IMR-90 (cell line): ENCODE results near the gene TPO. TPM values are rescaled to one million over a fixed set of nuclear protein-coding genes. Genes with fewer than 3 reads are reported as not detected.

Experiments used
- ATAC-seq: fragments of 200-7000 bp; cut with Tn5 transposase; 2 replicates; pipeline ENCODE4 v1.9.1; 2020; ENCODE audit warnings: low read depth, mild to moderate bottlenecking, moderate library complexity
- BruUV-seq: library from RNA; stranded (reverse); fragments of 400-500 nt; replicated peaks from 2 replicates; lab custom pipeline; 2021; lab: Mats Ljungman, UMichigan
- CTCF ChIA-PET: fragments of 300-600 bp; formaldehyde crosslinking; extraction: SDS; loops from one replicate; lab custom pipeline; 2021; ENCODE audit warnings: antibody characterized with exemption; lab: Yijun Ruan, JAX
- POLR2A ChIA-PET: fragments of 300-600 bp; sonication (Branson Sonifier 250); formaldehyde crosslinking; loops from one replicate; lab custom pipeline; 2022; ENCODE audit warnings: antibody characterized with exemption; ENCODE audit not compliant: unreplicated experiment; lab: Charles Lee
- DNase-seq: peaks from one replicate; pipeline ENCODE4 v3.0.0; 2013
- H2AFZ ChIP-seq: replicated peaks from 2 replicates; pipeline ENCODE3; 2013; ENCODE audit warnings: low read length, mild to moderate bottlenecking; ENCODE audit not compliant: poor library complexity
- H2AK5ac ChIP-seq: 2 replicates; pipeline ENCODE4 v1.6.1; 2013; ENCODE audit warnings: low read depth, low read length, inconsistent platforms
- H2AK9ac ChIP-seq: replicated peaks from 2 replicates; pipeline ENCODE3; 2013; ENCODE audit warnings: mild to moderate bottlenecking, low read depth, low read length, moderate library complexity; ENCODE audit not compliant: poor library complexity
- H2BK120ac ChIP-seq: 2 replicates; pipeline ENCODE4 v1.6.1; 2013; ENCODE audit warnings: low read depth, low read length, inconsistent platforms
- H2BK15ac ChIP-seq: 3 replicates; pipeline ENCODE4 v1.6.1; 2013; ENCODE audit warnings: low read depth, low read length, inconsistent platforms
- H2BK20ac ChIP-seq: 2 replicates; pipeline ENCODE4 v1.6.1; 2013; ENCODE audit warnings: low read depth, mild to moderate bottlenecking, inconsistent platforms, low read length, moderate library complexity
- H2BK5ac ChIP-seq: 2 replicates; pipeline ENCODE4 v1.6.1; 2013; ENCODE audit warnings: mild to moderate bottlenecking, low read depth, low read length, inconsistent platforms; ENCODE audit not compliant: poor library complexity, severe bottlenecking
- H3K14ac ChIP-seq: replicated peaks from 2 replicates; pipeline ENCODE4 v1.6.1; 2013; ENCODE audit warnings: low read depth, low read length, inconsistent platforms
- H3K18ac ChIP-seq: 2 replicates; pipeline ENCODE4 v1.6.1; 2013; ENCODE audit warnings: low read depth, low read length, control low read depth
- H3K23ac ChIP-seq: 2 replicates; pipeline ENCODE4 v1.6.1; 2013; ENCODE audit warnings: low read depth, low read length, inconsistent platforms
- H3K27ac ChIP-seq: 2 replicates; pipeline ENCODE4 v1.5.1; 2013; ENCODE audit warnings: mild to moderate bottlenecking, control low read depth, low read length; ENCODE audit not compliant: insufficient read depth
- H3K27me3 ChIP-seq: 2 replicates; pipeline ENCODE4 v1.6.1; 2013; ENCODE audit warnings: low read length; ENCODE audit not compliant: control insufficient read depth, insufficient read depth
- H3K36me3 ChIP-seq: 2 replicates; pipeline ENCODE4 v1.6.1; 2013; ENCODE audit warnings: low read length, mixed read lengths; ENCODE audit not compliant: control insufficient read depth, insufficient read depth
- H3K4ac ChIP-seq: 2 replicates; pipeline ENCODE4 v1.6.1; 2013; ENCODE audit warnings: low read depth, low read length, inconsistent platforms
- H3K4me1 ChIP-seq: 2 replicates; pipeline ENCODE4 v1.6.1; 2013; ENCODE audit warnings: low read length, mixed read lengths; ENCODE audit not compliant: control insufficient read depth, insufficient read depth
- H3K4me2 ChIP-seq: 2 replicates; pipeline ENCODE4 v1.6.1; 2013; ENCODE audit warnings: low read depth, mild to moderate bottlenecking, control low read depth, low read length, moderate library complexity
- H3K4me3 ChIP-seq: 2 replicates; pipeline ENCODE4 v1.5.1; 2013; ENCODE audit warnings: low read depth, mild to moderate bottlenecking, control low read depth, low read length, moderate library complexity; ENCODE audit not compliant: insufficient read depth
- H3K56ac ChIP-seq: 2 replicates; pipeline ENCODE4 v1.6.1; 2013; ENCODE audit warnings: low read length, inconsistent platforms; ENCODE audit not compliant: insufficient read depth; ENCODE audit errors: extremely low read depth
- H3K79me1 ChIP-seq, 2 experiments: 2 replicates each; pipeline ENCODE4 v1.6.1; 2013; ENCODE audit warnings: low read length in 2 of 2, inconsistent platforms in 1 of 2, low read depth in 1 of 2
- H3K9ac ChIP-seq: 2 replicates; pipeline ENCODE4 v1.6.1; 2013; ENCODE audit warnings: low read depth, low read length, control low read depth
- H3K9me1 ChIP-seq: 2 replicates; pipeline ENCODE4 v1.6.1; 2013; ENCODE audit warnings: low read length, inconsistent platforms; ENCODE audit not compliant: insufficient read depth
- H3K9me3 ChIP-seq: 2 replicates; pipeline ENCODE4 v1.6.1; 2013; ENCODE audit warnings: low read length; ENCODE audit not compliant: control insufficient read depth, insufficient read depth
- H4K20me1 ChIP-seq: 2 replicates; pipeline ENCODE4 v1.6.1; 2013; ENCODE audit warnings: low read length, inconsistent platforms; ENCODE audit not compliant: insufficient read depth
- H4K5ac ChIP-seq: 2 replicates; pipeline ENCODE4 v1.6.1; 2013; ENCODE audit warnings: mild to moderate bottlenecking, low read depth, low read length, control low read depth
- H4K8ac ChIP-seq, 2 experiments: 2 replicates each; pipeline ENCODE4 v1.6.1; 2013; ENCODE audit warnings: low read depth in 2 of 2, low read length in 2 of 2, control low read depth in 1 of 2, inconsistent platforms in 1 of 2
- H4K91ac ChIP-seq: 2 replicates; pipeline ENCODE4 v1.6.1; 2013; ENCODE audit warnings: low read depth, low read length, inconsistent platforms; ENCODE audit not compliant: insufficient read depth
- BHLHE40 ChIP-seq: fragments of 150-350 bp; IDR thresholded peaks from 2 replicates; pipeline ENCODE4 v1.6.1; 2016; ENCODE audit warnings: mild to moderate bottlenecking, low read depth, low read length
- CEBPB ChIP-seq: IDR thresholded peaks from 2 replicates; pipeline ENCODE4 v1.6.1; 2012; ENCODE audit warnings: low read depth, low read length, improper control_type of control experiment
- CHD1 ChIP-seq: IDR thresholded peaks from 2 replicates; pipeline ENCODE4 v1.6.1; 2012; ENCODE audit warnings: low read depth, low read length, improper control_type of control experiment
- CTCF ChIP-seq: conservative IDR thresholded peaks from 2 replicates; pipeline ENCODE4 v1.5.1; 2012; ENCODE audit warnings: mild to moderate bottlenecking, low read depth, low read length, improper control_type of control experiment
- FOS ChIP-seq: fragments of 150-350 bp; IDR thresholded peaks from 2 replicates; pipeline ENCODE4 v1.6.1; 2016; ENCODE audit warnings: low read depth, low read length
- MAFK ChIP-seq: IDR thresholded peaks from 2 replicates; pipeline ENCODE4 v1.6.1; 2012; ENCODE audit warnings: low read depth, low read length, improper control_type of control experiment
- MAZ ChIP-seq: IDR thresholded peaks from 2 replicates; pipeline ENCODE4 v1.6.1; 2012; ENCODE audit warnings: low read depth, mild to moderate bottlenecking, low read length, improper control_type of control experiment, moderate library complexity, borderline replicate concordance
- MXI1 ChIP-seq: IDR thresholded peaks from 2 replicates; pipeline ENCODE4 v1.6.1; 2012; ENCODE audit warnings: low read depth, mild to moderate bottlenecking, low read length, moderate library complexity, borderline replicate concordance
- NFE2L2 ChIP-seq: fragments of 150-350 bp; IDR thresholded peaks from 2 replicates; pipeline ENCODE4 v1.6.1; 2016; ENCODE audit warnings: low read depth, mild to moderate bottlenecking, low read length
- POLR2A ChIP-seq: IDR thresholded peaks from 2 replicates; pipeline ENCODE4 v1.6.1; 2012; ENCODE audit warnings: mild to moderate bottlenecking, low read depth, low read length
- RAD21 ChIP-seq: IDR thresholded peaks from 2 replicates; pipeline ENCODE4 v1.6.1; 2012; ENCODE audit warnings: low read length, improper control_type of control experiment
- RCOR1 ChIP-seq: IDR thresholded peaks from 2 replicates; pipeline ENCODE4 v1.6.1; 2012; ENCODE audit warnings: mild to moderate bottlenecking, low read length, improper control_type of control experiment; ENCODE audit not compliant: insufficient replicate concordance
- RFX5 ChIP-seq: IDR thresholded peaks from 2 replicates; pipeline ENCODE4 v1.8.0; 2012; ENCODE audit warnings: low read depth, mild to moderate bottlenecking, low read length, moderate library complexity
- SMC3 ChIP-seq: fragments of 150-350 bp; IDR thresholded peaks from 2 replicates; pipeline ENCODE4 v1.6.1; 2016; ENCODE audit warnings: low read depth, mild to moderate bottlenecking, antibody characterized with exemption, low read length, moderate library complexity
- USF2 ChIP-seq: fragments of 150-350 bp; IDR thresholded peaks from 2 replicates; pipeline ENCODE4 v1.6.1; 2017; ENCODE audit warnings: mild to moderate bottlenecking, antibody characterized with exemption, low read length, low read depth
- WGBS, 2 experiments: methylation state at CpG; one replicate each; pipeline versions ENCODE4 v1.1.5 to v1.1.7; 2013; ENCODE audit warnings: missing lambda C conversion rate in 2 of 2; ENCODE audit not compliant: insufficient read length in 1 of 2; ENCODE audit errors: extremely low coverage in 2 of 2; 5-methylcytosine and 5-hydroxymethylcytosine counted together
- dilution Hi-C: fragments of 300-500 bp; cut with HindIII; formaldehyde crosslinking; loops from one replicate; pipeline ENCODE4 v1.14.3; 2018; ENCODE audit warnings: low sequenced_read_pairs; ENCODE audit not compliant: unreplicated experiment
- in situ Hi-C: fragments of 300-500 bp; cut with MboI; formaldehyde crosslinking; loops from 3 replicates; pipeline ENCODE4 v1.14.3; 2019; ENCODE audit warnings: low sequenced_read_pairs, inconsistent platforms, mixed read lengths
- intact Hi-C: fragments of 100-400 bp; cut with micrococcal nuclease; formaldehyde crosslinking; loops from 2 replicates; pipeline ENCODE4 v1.10.0; 2022
- polyA plus RNA-seq, 3 experiments: library from polyadenylated mRNA; depleted of rRNA; stranded (reverse); fragments of >200 nt; gene quantifications; 2 replicates each; pipeline ENCODE4 v1.2.3, GENCODE V29; 2012; ENCODE audit warnings: low replicate concordance in 1 of 3
- total RNA-seq: library from RNA; depleted of rRNA; stranded (reverse); fragments of >200 nt; gene quantifications from 2 replicates; pipeline ENCODE4 v1.2.3, GENCODE V29; 2012
- TF ChIP-seq, protein P1 (sequence below): fragments of 150-350 bp; IDR thresholded peaks from 2 replicates; pipeline ENCODE4 v1.6.1; 2016; ENCODE audit warnings: low read depth, mild to moderate bottlenecking, low read length, moderate library complexity, borderline replicate concordance

The TPO gene
- total and polyA plus RNA-seq, 2 of the 4 experiments (the other 2 are of a cell fraction), result not detected

- ChIA-PET CTCF (no interaction called here), POLR2A (no interaction called here)
- no peak overlapping the region for H2BK15ac ChIP-seq
- no peaks in the 10 kb centered on the region for H3K9me1 ChIP-seq
- H2BK120ac ChIP-seq, result no peak overlapping the region
- H4K20me1 ChIP-seq, result no peaks in the 10 kb centered on the region
- no peaks in the 10 kb centered on the region for H3K9me3 ChIP-seq
- no peak overlapping the region for H2BK5ac ChIP-seq
- no peak overlapping the region for H2BK20ac ChIP-seq
- no peak overlapping the region for H2AFZ ChIP-seq
- no peaks in the 10 kb centered on the region for H3K36me3 ChIP-seq
- dilution Hi-C loops, result no loop called here
- TF ChIP-seq CHD1, result no peak
- no peak for TF ChIP-seq CEBPB
- TF ChIP-seq CTCF, result no peak
- no peak for TF ChIP-seq BHLHE40
- TF ChIP-seq RFX5, result no peak
- TF ChIP-seq FOS, result no peak
- TF ChIP-seq MAZ, result no peak
- no peak for TF ChIP-seq SMC3
- TF ChIP-seq NFE2L2, result no peak
- TF ChIP-seq RAD21, result no peak
- TF ChIP-seq MXI1, result no peak
- no peak for TF ChIP-seq USF2
- no peak for TF ChIP-seq RCOR1
- TF ChIP-seq, protein P1, sequence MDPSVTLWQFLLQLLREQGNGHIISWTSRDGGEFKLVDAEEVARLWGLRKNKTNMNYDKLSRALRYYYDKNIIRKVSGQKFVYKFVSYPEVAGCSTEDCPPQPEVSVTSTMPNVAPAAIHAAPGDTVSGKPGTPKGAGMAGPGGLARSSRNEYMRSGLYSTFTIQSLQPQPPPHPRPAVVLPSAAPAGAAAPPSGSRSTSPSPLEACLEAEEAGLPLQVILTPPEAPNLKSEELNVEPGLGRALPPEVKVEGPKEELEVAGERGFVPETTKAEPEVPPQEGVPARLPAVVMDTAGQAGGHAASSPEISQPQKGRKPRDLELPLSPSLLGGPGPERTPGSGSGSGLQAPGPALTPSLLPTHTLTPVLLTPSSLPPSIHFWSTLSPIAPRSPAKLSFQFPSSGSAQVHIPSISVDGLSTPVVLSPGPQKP, result no peak
- TF ChIP-seq MAFK, result no peak
- TF ChIP-seq POLR2A, result no peak
- H3K4me2 ChIP-seq, result no peak overlapping the region
- no peak overlapping the region for H3K23ac ChIP-seq
- H3K14ac ChIP-seq, result no peak overlapping the region
- H3K27me3 ChIP-seq, result peaks cover 5% of the 10 kb centered on the region; the same call in 1 of the 2 replicates
- H4K8ac ChIP-seq, result no peak overlapping the region
- DNase-seq (no peak), ATAC-seq (no peak)
- no peak overlapping the region for H3K18ac ChIP-seq
- H4K5ac ChIP-seq, result no peak overlapping the region
- intact Hi-C loops, result no loop called here
- no TSS peak for BruUV-seq
- WGBS, 2 experiments, result no CpG with 5 or more reads among the region's 3 CpGs
- H3K4me1 ChIP-seq, result no peaks in the 10 kb centered on the region
- H3K79me1 ChIP-seq, result no peaks in the 10 kb centered on the region
- no peak overlapping the region for H3K27ac ChIP-seq
- no peak overlapping the region for H3K56ac ChIP-seq
- in situ Hi-C loops, result no loop called here
- H3K4me3 ChIP-seq, result no peak overlapping the region
- no peak overlapping the region for H3K9ac ChIP-seq
- no peak overlapping the region for H2AK9ac ChIP-seq
- H2AK5ac ChIP-seq, result no peak overlapping the region
- H3K4ac ChIP-seq, result no peak overlapping the region
- no peak overlapping the region for H4K91ac ChIP-seq
Observed at GRCh38 chr2:1518331-1518803, 105.1 kb downstream of the TPO start.
